Adrenal gland (tissue), 5 donors: Measurements from ENCODE around the gene PEX1.

Experiments used
- POLR2A ChIP-seq, 2 donors: fragments of 450-650 bp; IDR thresholded peaks; one replicate each; pipeline ENCODE4 v1.6.1; 2017; ENCODE audit warnings: antibody characterized with exemption in 2 of 2, mild to moderate bottlenecking in 2 of 2, moderate library complexity in 1 of 2
- TF ChIP-seq, protein P1 (sequence below), 6 experiments: fragments of 450-650 bp in 4 of 6; fragments of 200-600 bp in 2 of 6; sonication (generic) in 1 of 6; IDR thresholded peaks; 1 replicate in 5 of 6; 2 replicates in 1 of 6; pipeline versions ENCODE4 v1.5.1 to v1.8.0; 2016 to 2021; ENCODE audit warnings: antibody characterized with exemption in 6 of 6, mild to moderate bottlenecking in 2 of 6, moderate library complexity in 1 of 6
- donor health status: DM: no; HTN: no; CAD: no.

DNA sequence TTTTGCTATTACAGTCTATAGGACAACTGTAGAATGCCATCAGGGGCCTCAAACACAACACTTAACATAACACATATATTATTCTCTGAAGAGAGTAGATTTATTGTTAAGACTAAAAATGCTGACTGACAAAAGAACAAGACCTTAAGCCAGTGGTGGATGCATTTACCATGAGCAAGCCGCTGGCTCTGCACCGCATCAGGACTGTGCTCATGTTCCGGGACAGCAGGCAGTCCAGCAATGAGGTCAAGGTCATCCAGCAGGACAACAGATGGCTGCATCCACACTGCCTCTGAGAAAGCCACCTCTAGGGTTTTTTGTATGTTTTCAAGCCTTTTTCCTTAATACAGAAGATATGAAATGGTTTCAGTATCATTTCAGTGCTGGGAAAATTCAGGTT is 23.8 kb downstream of the PEX1 start:
- TF ChIP-seq, protein P1, sequence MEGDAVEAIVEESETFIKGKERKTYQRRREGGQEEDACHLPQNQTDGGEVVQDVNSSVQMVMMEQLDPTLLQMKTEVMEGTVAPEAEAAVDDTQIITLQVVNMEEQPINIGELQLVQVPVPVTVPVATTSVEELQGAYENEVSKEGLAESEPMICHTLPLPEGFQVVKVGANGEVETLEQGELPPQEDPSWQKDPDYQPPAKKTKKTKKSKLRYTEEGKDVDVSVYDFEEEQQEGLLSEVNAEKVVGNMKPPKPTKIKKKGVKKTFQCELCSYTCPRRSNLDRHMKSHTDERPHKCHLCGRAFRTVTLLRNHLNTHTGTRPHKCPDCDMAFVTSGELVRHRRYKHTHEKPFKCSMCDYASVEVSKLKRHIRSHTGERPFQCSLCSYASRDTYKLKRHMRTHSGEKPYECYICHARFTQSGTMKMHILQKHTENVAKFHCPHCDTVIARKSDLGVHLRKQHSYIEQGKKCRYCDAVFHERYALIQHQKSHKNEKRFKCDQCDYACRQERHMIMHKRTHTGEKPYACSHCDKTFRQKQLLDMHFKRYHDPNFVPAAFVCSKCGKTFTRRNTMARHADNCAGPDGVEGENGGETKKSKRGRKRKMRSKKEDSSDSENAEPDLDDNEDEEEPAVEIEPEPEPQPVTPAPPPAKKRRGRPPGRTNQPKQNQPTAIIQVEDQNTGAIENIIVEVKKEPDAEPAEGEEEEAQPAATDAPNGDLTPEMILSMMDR (IDR thresholded peaks at IDR 0.05), result no peak
- TF ChIP-seq POLR2A (IDR thresholded peaks at IDR 0.05), result peak in 1 of 2 donors; percentile 19
